ENCODE results near the gene THY1.

DNA sequence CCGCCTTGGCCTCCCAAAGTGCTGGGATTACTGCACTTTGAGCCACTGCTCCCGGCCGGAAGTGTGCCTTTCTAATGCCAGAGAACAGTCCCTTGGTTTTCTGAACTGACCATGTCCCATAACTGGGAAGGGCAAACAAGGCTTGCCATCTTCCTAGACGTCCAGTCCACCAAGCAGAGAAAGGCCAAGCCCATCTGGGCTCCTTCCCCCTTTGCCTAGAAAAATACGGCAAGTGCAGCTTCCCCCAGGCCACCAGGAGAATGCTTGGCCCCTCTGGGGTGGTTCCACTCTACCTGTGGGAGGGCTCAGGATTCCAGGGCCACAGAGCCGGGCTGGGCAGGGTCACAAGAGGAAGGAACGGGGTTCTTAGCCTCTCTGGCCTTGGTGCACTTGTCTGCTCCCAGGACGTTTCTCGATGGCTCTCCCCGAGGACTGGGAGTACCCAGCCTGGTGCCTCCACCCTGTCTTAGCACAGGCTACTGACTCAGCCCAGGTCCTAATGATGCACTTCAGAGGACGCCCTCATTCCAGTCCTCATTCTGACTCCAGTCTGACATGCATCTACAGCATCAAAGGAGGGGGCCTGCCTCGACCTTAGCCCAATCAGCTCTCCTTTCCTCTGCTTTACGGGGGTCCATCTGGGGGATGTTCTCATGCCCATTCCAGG, 42.7 kb downstream of the THY1 start:
- TF ChIP-seq, protein P1, sequence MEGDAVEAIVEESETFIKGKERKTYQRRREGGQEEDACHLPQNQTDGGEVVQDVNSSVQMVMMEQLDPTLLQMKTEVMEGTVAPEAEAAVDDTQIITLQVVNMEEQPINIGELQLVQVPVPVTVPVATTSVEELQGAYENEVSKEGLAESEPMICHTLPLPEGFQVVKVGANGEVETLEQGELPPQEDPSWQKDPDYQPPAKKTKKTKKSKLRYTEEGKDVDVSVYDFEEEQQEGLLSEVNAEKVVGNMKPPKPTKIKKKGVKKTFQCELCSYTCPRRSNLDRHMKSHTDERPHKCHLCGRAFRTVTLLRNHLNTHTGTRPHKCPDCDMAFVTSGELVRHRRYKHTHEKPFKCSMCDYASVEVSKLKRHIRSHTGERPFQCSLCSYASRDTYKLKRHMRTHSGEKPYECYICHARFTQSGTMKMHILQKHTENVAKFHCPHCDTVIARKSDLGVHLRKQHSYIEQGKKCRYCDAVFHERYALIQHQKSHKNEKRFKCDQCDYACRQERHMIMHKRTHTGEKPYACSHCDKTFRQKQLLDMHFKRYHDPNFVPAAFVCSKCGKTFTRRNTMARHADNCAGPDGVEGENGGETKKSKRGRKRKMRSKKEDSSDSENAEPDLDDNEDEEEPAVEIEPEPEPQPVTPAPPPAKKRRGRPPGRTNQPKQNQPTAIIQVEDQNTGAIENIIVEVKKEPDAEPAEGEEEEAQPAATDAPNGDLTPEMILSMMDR (IDR thresholded peaks at IDR 0.05; ENCODE audit: low read length): no peak
- TF ChIP-seq EZH2 (optimal IDR thresholded peaks at IDR 0.05; ENCODE audit: low read depth, low read length): no peak

Data from MM.1S (cell line).